Measurements from ENCODE around the gene HOXD10.

Gene HOXD10

DNA sequence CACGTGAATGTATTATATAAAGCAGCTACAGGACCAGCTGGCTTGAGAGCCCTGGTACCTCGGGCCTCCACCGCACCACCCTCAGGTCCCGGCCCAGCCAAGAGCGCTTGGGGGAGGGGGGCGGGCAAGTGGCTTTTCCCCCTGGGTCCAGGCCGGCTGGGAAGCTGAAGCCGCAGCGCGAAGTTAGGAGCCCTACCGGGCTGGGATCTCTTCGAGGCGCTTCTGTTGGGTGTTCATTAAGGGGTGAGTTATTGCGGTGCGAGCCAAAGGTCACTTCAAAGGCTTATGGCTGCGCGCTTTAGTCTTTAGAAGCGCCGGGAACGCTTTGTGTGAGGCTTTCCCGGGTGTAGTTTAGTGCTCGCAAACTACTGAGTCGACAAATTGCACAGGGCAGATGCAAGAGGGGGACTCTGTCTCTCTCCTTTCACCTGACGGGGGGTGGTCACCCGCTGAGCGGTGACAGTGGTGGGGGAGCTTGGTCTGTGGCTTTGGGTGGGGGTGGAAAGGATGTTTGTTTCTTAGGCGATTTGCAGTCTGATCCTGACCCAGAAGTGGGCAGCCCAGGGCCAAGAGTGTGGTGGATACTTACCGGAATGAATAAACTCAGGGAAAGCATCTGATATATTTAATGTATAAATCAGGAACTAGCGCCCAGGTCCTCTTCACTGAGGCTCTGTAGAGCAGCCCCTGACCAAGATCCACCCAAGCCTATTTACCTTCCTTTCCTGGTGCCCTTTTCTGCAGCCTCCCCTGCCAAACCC is 46.5 kb downstream of the HOXD10 start:
- peaks cover 2% of the 10 kb centered on the region for H3K4me1 Mint-ChIP-seq
- DNase-seq (ENCODE audit: low spot score in 2 of 2), result no peak
- ATAC-seq (ENCODE audit: low read depth), result no peak
- H3K27me3 Mint-ChIP-seq, result peaks cover 36% of the 10 kb centered on the region
- H3K27ac Mint-ChIP-seq, result no peak overlapping the region
- no peak overlapping the region for H3K4me3 Mint-ChIP-seq
- H3K36me3 Mint-ChIP-seq, result no peaks in the 10 kb centered on the region
- peaks cover 10% of the 10 kb centered on the region for H3K9me3 Mint-ChIP-seq

DNA sequence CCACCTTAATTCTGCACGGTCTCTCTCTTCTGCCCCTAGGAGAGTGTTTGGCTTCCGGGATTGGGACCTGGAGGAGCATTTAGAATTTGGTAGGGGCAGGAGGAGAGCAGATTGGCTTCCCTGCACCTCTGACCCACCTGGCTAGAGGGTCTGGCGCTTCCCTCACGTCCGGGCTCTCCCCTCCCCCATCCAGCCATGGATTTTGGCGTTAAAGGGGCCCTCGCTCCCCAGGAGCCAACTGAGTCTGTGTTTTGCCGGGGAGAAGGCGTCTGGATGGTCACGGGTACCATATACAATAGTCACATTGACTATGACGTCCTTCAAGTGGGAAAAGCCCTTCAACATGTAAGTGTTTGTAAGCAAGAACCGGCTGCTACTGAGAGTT is 47.1 kb downstream of the HOXD10 start:
- Mint-ChIP-seq H3K4me1 (no peaks in the 10 kb centered on the region), H3K36me3 (no peaks in the 10 kb centered on the region), H3K27ac (no peak overlapping the region), H3K9me3 (peaks cover 10% of the 10 kb centered on the region), H3K27me3 (peaks cover 34% of the 10 kb centered on the region), H3K4me3 (no peak overlapping the region)
- DNase-seq (ENCODE audit: low spot score in 2 of 2) (no peak), ATAC-seq (ENCODE audit: low read depth) (no peak)

DNA sequence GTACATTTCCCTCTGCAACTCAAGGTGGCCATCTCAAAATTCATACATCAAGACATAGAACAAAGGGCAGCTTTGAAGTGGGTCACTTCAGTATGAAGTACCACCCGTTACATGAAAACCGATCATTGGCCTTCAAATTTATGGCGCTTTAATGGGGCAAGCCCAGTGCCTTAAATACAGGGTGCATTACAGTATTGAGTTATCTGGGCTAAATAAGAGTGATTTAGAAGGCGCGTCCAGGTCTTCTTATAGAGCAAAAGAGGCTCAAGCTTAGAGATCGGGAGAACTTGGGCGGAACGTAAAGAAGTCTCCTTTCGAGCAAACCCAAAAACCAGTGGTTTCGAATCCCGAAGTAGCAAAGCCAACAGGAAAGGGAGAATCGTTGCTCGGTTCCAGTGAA is 47.6 kb downstream of the HOXD10 start:
- no peak overlapping the region for H3K27ac Mint-ChIP-seq
- peaks cover 34% of the 10 kb centered on the region for H3K27me3 Mint-ChIP-seq
- no peak for DNase-seq (ENCODE audit: low spot score in 2 of 2)
- ATAC-seq (ENCODE audit: low read depth), result no peak
- H3K4me3 Mint-ChIP-seq, result no peak overlapping the region
- no peaks in the 10 kb centered on the region for H3K4me1 Mint-ChIP-seq
- H3K36me3 Mint-ChIP-seq, result no peaks in the 10 kb centered on the region
- peaks cover 10% of the 10 kb centered on the region for H3K9me3 Mint-ChIP-seq

DNA sequence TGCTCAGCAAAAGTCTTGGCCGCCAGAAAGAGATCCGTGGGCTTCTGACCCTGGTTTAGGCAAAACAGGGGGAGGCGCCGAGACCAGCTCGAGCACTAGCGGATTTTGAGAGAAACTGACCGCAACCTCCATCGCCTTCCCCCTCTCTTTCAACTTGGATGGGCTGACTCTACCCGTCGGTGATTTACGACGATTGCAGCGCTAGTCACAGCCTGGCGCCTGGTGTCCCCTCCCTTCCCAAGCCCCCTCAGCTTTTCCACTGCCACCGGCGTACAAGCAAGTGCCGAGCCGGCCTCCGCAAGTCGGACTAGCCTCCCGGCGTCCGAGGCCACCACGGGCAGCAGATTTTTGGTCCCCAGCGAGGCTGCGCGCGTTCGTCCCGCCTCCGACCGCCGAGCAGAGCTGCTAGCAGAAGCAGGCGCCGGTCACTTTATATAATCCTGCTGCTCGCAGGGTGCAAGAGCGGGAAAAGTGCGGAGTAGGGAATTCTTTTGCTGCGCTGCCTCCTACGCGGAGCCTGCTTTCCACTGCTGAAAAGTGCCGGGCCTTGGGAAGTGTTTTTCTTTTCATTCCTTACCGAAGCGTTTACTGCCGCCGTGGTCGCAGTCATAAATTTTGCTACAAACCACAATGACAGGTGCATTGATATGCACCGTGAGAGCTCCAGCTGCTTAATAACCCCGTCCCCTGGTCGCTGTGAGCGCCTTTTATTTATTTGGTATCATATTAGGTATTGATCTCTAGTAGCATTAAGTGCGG is 48.2 kb downstream of the HOXD10 start:
- H3K27me3 Mint-ChIP-seq, result peaks cover 39% of the 10 kb centered on the region
- DNase-seq (ENCODE audit: low spot score in 2 of 2) (no peak), ATAC-seq (ENCODE audit: low read depth) (no peak)
- no peak overlapping the region for H3K4me3 Mint-ChIP-seq
- no peaks in the 10 kb centered on the region for H3K36me3 Mint-ChIP-seq
- H3K4me1 Mint-ChIP-seq, result no peaks in the 10 kb centered on the region
- no peak overlapping the region for H3K27ac Mint-ChIP-seq
- H3K9me3 Mint-ChIP-seq, result peaks cover 10% of the 10 kb centered on the region

DNA sequence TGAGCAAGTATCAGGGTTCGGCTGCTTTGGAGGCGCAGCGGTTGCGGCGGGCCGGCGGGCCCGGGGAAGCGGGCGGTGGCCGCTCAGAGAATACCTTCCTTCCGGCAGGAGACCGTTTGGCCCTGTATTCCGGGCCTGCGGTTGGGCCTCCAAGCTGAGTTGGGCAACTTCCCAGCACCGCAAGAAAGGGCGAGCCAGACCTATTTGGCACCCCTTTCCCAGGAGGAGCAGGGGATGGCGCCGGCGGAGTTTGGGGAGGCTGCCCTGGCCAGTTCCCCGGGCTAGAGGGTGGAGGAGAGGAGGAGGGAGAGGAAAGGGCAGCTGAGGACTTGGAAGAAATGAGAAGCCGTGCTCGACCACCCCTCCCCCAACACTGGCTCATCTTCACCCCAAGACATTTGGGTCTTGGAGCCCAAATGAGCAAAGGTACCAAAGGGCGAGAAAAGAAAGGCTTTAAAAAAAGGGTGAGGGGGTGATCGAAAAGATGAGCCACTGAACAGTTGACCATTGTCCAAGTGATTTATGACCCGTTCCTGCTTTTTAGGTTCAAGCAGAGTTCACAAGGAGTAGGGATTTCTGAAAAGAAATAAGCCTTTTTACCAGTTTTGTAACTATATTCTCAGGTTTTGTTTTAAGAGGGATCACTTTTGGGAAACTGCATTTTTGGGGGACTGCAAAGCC is 48.9 kb downstream of the HOXD10 start:
- H3K4me3 Mint-ChIP-seq, result no peak overlapping the region

DNA sequence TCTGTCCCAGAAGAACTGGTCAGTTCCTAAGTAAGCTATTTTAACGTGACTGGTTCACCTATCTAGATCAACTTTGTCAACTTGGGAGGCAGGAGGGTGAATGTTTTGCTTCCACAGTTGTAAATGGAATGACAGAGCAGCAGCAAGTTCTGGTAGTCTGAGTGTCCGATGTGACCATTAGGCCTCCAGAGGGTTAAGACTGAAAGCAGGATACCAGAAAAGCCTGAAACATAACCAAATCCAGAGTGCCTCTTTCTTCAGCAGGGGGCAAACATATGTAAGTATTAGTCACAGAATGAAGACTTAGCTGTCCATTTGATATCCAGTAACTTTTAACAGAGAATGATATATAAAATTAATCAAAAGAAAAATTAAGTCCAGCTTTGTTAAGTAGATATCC is 49.7 kb downstream of the HOXD10 start:
- ATAC-seq (ENCODE audit: low read depth) (no peak), DNase-seq (ENCODE audit: low spot score in 2 of 2) (no peak)
- H3K36me3 Mint-ChIP-seq, result no peaks in the 10 kb centered on the region
- H3K27ac Mint-ChIP-seq, result no peak overlapping the region
- no peak overlapping the region for H3K4me3 Mint-ChIP-seq
- H3K27me3 Mint-ChIP-seq, result peaks cover 37% of the 10 kb centered on the region
- H3K9me3 Mint-ChIP-seq, result peaks cover 8% of the 10 kb centered on the region
- H3K4me1 Mint-ChIP-seq, result no peaks in the 10 kb centered on the region

More for the DNA sequence above, 48.9 kb downstream of the HOXD10 start:
- Mint-ChIP-seq H3K27ac (no peak overlapping the region), H3K27me3 (peaks cover 38% of the 10 kb centered on the region), H3K4me1 (no peaks in the 10 kb centered on the region), H3K9me3 (peaks cover 10% of the 10 kb centered on the region), H3K36me3 (no peaks in the 10 kb centered on the region)
- DNase-seq (ENCODE audit: low spot score in 2 of 2), result no peak
- no peak for ATAC-seq (ENCODE audit: low read depth)

DNA sequence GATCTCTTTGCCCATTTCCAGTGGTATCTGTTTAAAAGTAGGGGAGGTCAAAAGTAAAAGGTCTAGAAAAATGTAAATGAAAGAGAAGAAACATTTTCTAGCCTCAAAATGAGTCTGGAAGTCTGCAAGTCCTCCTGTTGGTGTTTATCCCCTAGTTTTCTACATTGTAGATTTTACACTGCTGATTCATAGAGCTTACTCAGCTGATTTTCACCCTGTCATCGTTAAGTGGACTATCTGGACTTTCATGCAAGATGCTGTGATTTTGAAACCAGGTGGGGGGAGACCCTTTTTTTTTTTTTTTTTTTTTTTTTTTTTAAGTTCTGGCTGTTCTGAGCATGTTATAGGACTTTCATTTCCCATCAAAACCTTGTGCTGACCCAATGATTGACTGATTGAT is 50.8 kb downstream of the HOXD10 start:
- ATAC-seq (ENCODE audit: low read depth) (no peak), DNase-seq (ENCODE audit: low spot score in 2 of 2) (no peak)
- H3K9me3 Mint-ChIP-seq, result peaks cover 8% of the 10 kb centered on the region
- H3K4me1 Mint-ChIP-seq, result no peaks in the 10 kb centered on the region
- H3K27me3 Mint-ChIP-seq, result peaks cover 38% of the 10 kb centered on the region
- H3K4me3 Mint-ChIP-seq, result no peak overlapping the region
- no peak overlapping the region for H3K27ac Mint-ChIP-seq
- no peaks in the 10 kb centered on the region for H3K36me3 Mint-ChIP-seq

DNA sequence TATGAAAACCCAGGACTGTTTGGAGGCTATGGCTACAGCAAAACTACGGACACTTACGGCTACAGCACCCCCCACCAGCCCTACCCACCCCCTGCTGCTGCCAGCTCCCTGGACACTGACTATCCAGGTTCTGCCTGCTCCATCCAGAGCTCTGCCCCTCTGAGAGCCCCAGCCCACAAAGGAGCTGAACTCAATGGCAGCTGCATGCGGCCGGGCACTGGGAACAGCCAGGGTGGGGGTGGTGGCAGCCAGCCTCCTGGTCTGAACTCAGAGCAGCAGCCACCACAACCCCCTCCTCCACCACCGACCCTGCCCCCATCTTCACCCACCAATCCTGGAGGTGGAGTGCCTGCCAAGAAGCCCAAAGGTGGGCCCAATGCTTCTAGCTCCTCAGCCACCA is 52.6 kb downstream of the HOXD10 start:
- DNase-seq (ENCODE audit: low spot score in 2 of 2) (no peak), ATAC-seq (ENCODE audit: low read depth) (no peak)
- no peak overlapping the region for H3K4me3 Mint-ChIP-seq
- H3K27me3 Mint-ChIP-seq, result peaks cover 30% of the 10 kb centered on the region
- no peak overlapping the region for H3K27ac Mint-ChIP-seq
- no peaks in the 10 kb centered on the region for H3K36me3 Mint-ChIP-seq
- peaks cover 3% of the 10 kb centered on the region for H3K4me1 Mint-ChIP-seq
- H3K9me3 Mint-ChIP-seq, result peaks cover 1% of the 10 kb centered on the region

All from memory B cell (primary cell).